Omental fat pad (tissue), 4 donors: ENCODE results near the gene CREBL2. TPM values are rescaled to one million over a fixed set of nuclear protein-coding genes. Genes with fewer than 3 reads are reported as not detected.

Experiments
- ATAC-seq: fragments of 150-250 bp; one replicate; pipeline ENCODE4 v1.9.1; 2016; ENCODE audit warnings: mild to moderate bottlenecking, moderate library complexity; ENCODE audit not compliant: low FRiP score
- DNase-seq: peaks from one replicate; pipeline ENCODE4 v3.0.0-alpha.2; 2019; ENCODE audit warnings: low spot score
- CTCF ChIP-seq, 3 donors: fragments of 450-650 bp; IDR thresholded peaks; one replicate each; pipeline ENCODE4 v1.5.1; 2016 to 2017; ENCODE audit warnings: antibody characterized with exemption in 3 of 3, mild to moderate bottlenecking in 3 of 3, moderate library complexity in 2 of 3
- total RNA-seq, 4 donors: library from RNA; depleted of rRNA; stranded (reverse); fragments of >200 nt; gene quantifications; one replicate each; pipeline ENCODE4 v1.1.0, GENCODE V29; 2016

The CREBL2 gene
- total RNA-seq, 4 donors from 2014 or later: 53.0 to 73.9 (median 63.1) TPM

- no peak for TF ChIP-seq CTCF (IDR thresholded peaks at IDR 0.05)
- DNase-seq (no peak), ATAC-seq (no peak)
Observed at GRCh38 chr12:12668005-12668404, 56.3 kb downstream of the CREBL2 start.

GRCh38 chr12:12669020-12669419 is 57.3 kb downstream of the CREBL2 start:
- ATAC-seq (no peak), DNase-seq (no peak)
- no peak for TF ChIP-seq CTCF (IDR thresholded peaks at IDR 0.05)

- no peak for TF ChIP-seq CTCF (IDR thresholded peaks at IDR 0.05)
- DNase-seq: no peak
- no peak for ATAC-seq
Observed at GRCh38 chr12:12671850-12672660, 60.4 kb downstream of the CREBL2 start.

- TF ChIP-seq CTCF (IDR thresholded peaks at IDR 0.05): no peak
- no peak for DNase-seq
- no peak for ATAC-seq
Observed at GRCh38 chr12:12673296-12673695, 61.6 kb downstream of the CREBL2 start.

GRCh38 chr12:12676605-12677004 is 64.9 kb downstream of the CREBL2 start:
- TF ChIP-seq CTCF (IDR thresholded peaks at IDR 0.05): no peak
- DNase-seq: no peak
- ATAC-seq: no peak

GRCh38 chr12:12681061-12681765 is 69.5 kb downstream of the CREBL2 start:
- DNase-seq (no peak), ATAC-seq (no peak)
- TF ChIP-seq CTCF (IDR thresholded peaks at IDR 0.05): no peak
